HEK293 (cell line): ENCODE measurements around the gene KLK2.

Source experiments
- CTCF ChIA-PET: fragments of 350-600 bp; formaldehyde crosslinking; extraction: SDS; loops from one replicate; lab custom pipeline; 2021; ENCODE audit warnings: antibody characterized with exemption; lab: Yijun Ruan, JAX
- POLR2A ChIA-PET: fragments of 300-600 bp; formaldehyde crosslinking; extraction: SDS; loops from one replicate; lab custom pipeline; 2020; ENCODE audit warnings: antibody characterized with exemption, inconsistent platforms; lab: Yijun Ruan, JAX
- H3K27ac ChIP-seq: fragments of 200-500 bp; sonication (Bioruptor generic); 2 replicates; pipeline ENCODE4 v1.5.1; 2014; ENCODE audit warnings: low read depth, low read length, control low read depth, inconsistent platforms; ENCODE audit errors: extremely low read depth
- H3K36me3 ChIP-seq, 2 experiments: fragments of 200-500 bp in 1 of 2; sonication (Bioruptor generic) in 1 of 2; 1 replicate in 1 of 2; 2 replicates in 1 of 2; pipeline ENCODE4 v1.5.1; 2014 to 2017; ENCODE audit warnings: inconsistent platforms in 2 of 2, low read length in 2 of 2; ENCODE audit not compliant: control insufficient read depth in 2 of 2, insufficient read depth in 1 of 2
- H3K4me1 ChIP-seq: fragments of 200-500 bp; sonication (Bioruptor generic); 2 replicates; pipeline ENCODE4 v1.5.1; 2014; ENCODE audit warnings: mild to moderate bottlenecking, low read length, inconsistent platforms; ENCODE audit not compliant: control insufficient read depth, insufficient read depth
- H3K4me3 ChIP-seq: 2 replicates; pipeline ENCODE4 v1.5.1; 2011; ENCODE audit warnings: low read depth, mild to moderate bottlenecking, control low read depth, low read length, moderate library complexity
- H3K9me3 ChIP-seq: fragments of 200-500 bp; sonication (Bioruptor generic); 2 replicates; pipeline ENCODE4 v1.5.1; 2014; ENCODE audit warnings: low read depth, low read length, inconsistent platforms; ENCODE audit not compliant: control insufficient read depth, insufficient read depth
- BCL11A ChIP-seq: fragments of 450-650 bp; formaldehyde crosslinking; IDR thresholded peaks from 2 replicates; pipeline ENCODE4 v1.5.1; 2016; ENCODE audit warnings: low read depth, missing biosample characterization, missing genetic modification characterization
- INSM2 ChIP-seq: fragments of 450-650 bp; formaldehyde crosslinking; IDR thresholded peaks from 2 replicates; pipeline ENCODE4 v1.5.1; 2016; ENCODE audit warnings: missing biosample characterization, missing genetic modification characterization
- MEIS1 ChIP-seq: sonication (generic); formaldehyde crosslinking; IDR thresholded peaks from 2 replicates; pipeline ENCODE4 v1.8.1; 2022; ENCODE audit warnings: missing genetic modification reagents, mild to moderate bottlenecking, borderline replicate concordance
- ZBTB20 ChIP-seq: fragments of 450-650 bp; formaldehyde crosslinking; IDR thresholded peaks from 2 replicates; pipeline ENCODE4 v1.5.1; 2016; ENCODE audit warnings: missing biosample characterization, missing genetic modification characterization
- ZBTB8A ChIP-seq: fragments of 450-650 bp; formaldehyde crosslinking; IDR thresholded peaks from 2 replicates; pipeline ENCODE4 v1.5.1; 2016; ENCODE audit warnings: missing biosample characterization, missing genetic modification characterization
- ZNF133 ChIP-seq: fragments of 450-650 bp; formaldehyde crosslinking; IDR thresholded peaks from 2 replicates; pipeline ENCODE4 v1.5.1; 2016; ENCODE audit warnings: missing biosample characterization, missing genetic modification characterization
- ZNF138 ChIP-seq: fragments of 450-650 bp; formaldehyde crosslinking; IDR thresholded peaks from 2 replicates; pipeline ENCODE4 v1.5.1; 2016; ENCODE audit warnings: missing biosample characterization, missing genetic modification characterization, borderline replicate concordance
- ZNF140 ChIP-seq: fragments of 450-650 bp; formaldehyde crosslinking; IDR thresholded peaks from 2 replicates; pipeline ENCODE4 v1.5.1; 2016; ENCODE audit warnings: missing biosample characterization, missing genetic modification characterization
- ZNF211 ChIP-seq: fragments of 450-650 bp; formaldehyde crosslinking; IDR thresholded peaks from 2 replicates; pipeline ENCODE4 v1.5.1; 2016; ENCODE audit warnings: low read depth, missing biosample characterization, missing genetic modification characterization
- ZNF248 ChIP-seq: fragments of 450-650 bp; formaldehyde crosslinking; IDR thresholded peaks from 2 replicates; pipeline ENCODE4 v1.5.1; 2017; ENCODE audit warnings: missing biosample characterization, missing genetic modification characterization
- ZNF292 ChIP-seq: fragments of 450-650 bp; formaldehyde crosslinking; IDR thresholded peaks from 2 replicates; pipeline ENCODE4 v1.5.1; 2016; ENCODE audit warnings: low read depth, missing biosample characterization, missing genetic modification characterization, borderline replicate concordance
- ZNF416 ChIP-seq: fragments of 450-650 bp; formaldehyde crosslinking; IDR thresholded peaks from 2 replicates; pipeline ENCODE4 v1.5.1; 2016; ENCODE audit warnings: missing biosample characterization, missing genetic modification characterization
- ZNF473 ChIP-seq: fragments of 450-650 bp; formaldehyde crosslinking; IDR thresholded peaks from 2 replicates; pipeline ENCODE4 v1.5.1; 2017; ENCODE audit warnings: missing biosample characterization, missing genetic modification characterization
- ZNF514 ChIP-seq: fragments of 450-650 bp; formaldehyde crosslinking; IDR thresholded peaks from 2 replicates; pipeline ENCODE4 v1.5.1; 2016; ENCODE audit warnings: missing biosample characterization, missing genetic modification characterization
- ZNF529 ChIP-seq: fragments of 450-650 bp; formaldehyde crosslinking; IDR thresholded peaks from 2 replicates; pipeline ENCODE4 v1.5.1; 2017; ENCODE audit warnings: missing genetic modification characterization, missing biosample characterization; ENCODE audit not compliant: insufficient replicate concordance
- ZNF561 ChIP-seq: fragments of 450-650 bp; IDR thresholded peaks from 2 replicates; pipeline ENCODE4 v1.5.1; 2018; ENCODE audit warnings: missing biosample characterization, missing genetic modification characterization, borderline replicate concordance
- ZNF596 ChIP-seq: fragments of 450-650 bp; IDR thresholded peaks from 2 replicates; pipeline ENCODE4 v1.5.0; 2018; ENCODE audit warnings: missing biosample characterization, mild to moderate bottlenecking, missing genetic modification characterization, moderate library complexity
- ZNF629 ChIP-seq: fragments of 450-650 bp; formaldehyde crosslinking; IDR thresholded peaks from 2 replicates; pipeline ENCODE4 v1.5.1; 2017; ENCODE audit warnings: missing biosample characterization, missing genetic modification characterization
- ZNF660 ChIP-seq: fragments of 450-650 bp; IDR thresholded peaks from 2 replicates; pipeline ENCODE4 v1.5.1; 2018; ENCODE audit warnings: missing biosample characterization, mild to moderate bottlenecking, missing genetic modification characterization
- ZNF707 ChIP-seq: fragments of 450-650 bp; formaldehyde crosslinking; IDR thresholded peaks from 2 replicates; pipeline ENCODE4 v1.5.1; 2016; ENCODE audit warnings: missing biosample characterization, missing genetic modification characterization
- ZNF837 ChIP-seq: fragments of 450-650 bp; formaldehyde crosslinking; IDR thresholded peaks from 2 replicates; pipeline ENCODE4 v1.5.1; 2016; ENCODE audit warnings: missing biosample characterization, missing genetic modification characterization
- ZNF843 ChIP-seq: fragments of 450-650 bp; formaldehyde crosslinking; IDR thresholded peaks from 2 replicates; pipeline ENCODE4 v1.5.1; 2016; ENCODE audit warnings: missing biosample characterization, missing genetic modification characterization
- ZSCAN16 ChIP-seq: fragments of 450-650 bp; formaldehyde crosslinking; IDR thresholded peaks from 2 replicates; pipeline ENCODE4 v1.5.1; 2016; ENCODE audit warnings: missing biosample characterization, missing genetic modification characterization
- ZSCAN30 ChIP-seq: fragments of 450-650 bp; IDR thresholded peaks from 2 replicates; pipeline ENCODE4 v1.5.1; 2018; ENCODE audit warnings: missing biosample characterization, mild to moderate bottlenecking, missing genetic modification characterization, moderate library complexity
- ZSCAN4 ChIP-seq: fragments of 450-650 bp; formaldehyde crosslinking; IDR thresholded peaks from 2 replicates; pipeline ENCODE4 v1.5.1; 2017; ENCODE audit warnings: missing biosample characterization, missing genetic modification characterization

Gene KLK2

GRCh38 chr19:50924586-50924985 lies 51.3 kb downstream of the KLK2 start:
- H3K9me3 ChIP-seq, result no peaks in the 10 kb centered on the region
- H3K36me3 ChIP-seq, result no peaks in the 10 kb centered on the region
- ChIA-PET CTCF (interaction anchor here (0.7 to 2.4 kb wide), 7 partner anchors 11 to 345 kb away, joined by 3 to 10 read pairs (median 5); no protein-coding TSS in a partner anchor), POLR2A (interaction anchor here (0.7 kb wide), 1 partner anchor 18 kb away, joined by 3 read pairs; no protein-coding TSS in a partner anchor)
- H3K27ac ChIP-seq, result no peak overlapping the region
- H3K4me3 ChIP-seq, result no peak overlapping the region
- peaks cover 3% of the 10 kb centered on the region for H3K4me1 ChIP-seq
- no peak for TF ChIP-seq ZNF473 (tag by site-specific recombination)
- TF ChIP-seq ZNF660 (tag by site-specific recombination), result no peak
- TF ChIP-seq ZNF248 (tag by site-specific recombination), result no peak
- TF ChIP-seq ZNF837 (tag by site-specific recombination), result no peak
- TF ChIP-seq ZNF138 (tag by site-specific recombination), result no peak
- TF ChIP-seq ZNF529 (tag by site-specific recombination), result no peak
- no peak for TF ChIP-seq ZNF133 (tag by site-specific recombination)
- no peak for TF ChIP-seq ZNF629 (tag by site-specific recombination)
- TF ChIP-seq ZNF211 (tag by site-specific recombination), result no peak
- no peak for TF ChIP-seq ZSCAN30 (tag by site-specific recombination)
- no peak for TF ChIP-seq ZNF707
- TF ChIP-seq ZNF140, result no peak
- no peak for TF ChIP-seq ZNF561 (tag by site-specific recombination)
- TF ChIP-seq ZNF596 (tag by site-specific recombination), result no peak
- no peak for TF ChIP-seq BCL11A (tag by site-specific recombination)
- TF ChIP-seq ZSCAN16 (tag by site-specific recombination), result no peak
- TF ChIP-seq MEIS1 (CRISPR knock-in tag), result no peak
- no peak for TF ChIP-seq ZSCAN4 (tag by site-specific recombination)
- TF ChIP-seq ZNF292, result no peak
- TF ChIP-seq, all 188 proteins: peak for 0

- ChIA-PET CTCF (interaction anchor here (0.6 to 2.4 kb wide), 9 partner anchors 10 to 778 kb away, joined by 3 to 10 read pairs (median 3); no protein-coding TSS in a partner anchor), POLR2A (no interaction called here)
- peaks cover 3% of the 10 kb centered on the region for H3K4me1 ChIP-seq
- H3K9me3 ChIP-seq, result no peaks in the 10 kb centered on the region
- H3K4me3 ChIP-seq, result no peak overlapping the region
- no peaks in the 10 kb centered on the region for H3K36me3 ChIP-seq
- H3K27ac ChIP-seq, result no peak overlapping the region
- TF ChIP-seq ZBTB20 (tag by site-specific recombination) (no peak), ZBTB8A (tag by site-specific recombination) (no peak), ZNF843 (tag by site-specific recombination) (no peak), INSM2 (tag by site-specific recombination) (no peak), ZNF514 (tag by site-specific recombination) (no peak), ZNF416 (no peak)
Measured at GRCh38 chr19:50925734-50926133, 52.5 kb downstream of the KLK2 start.
